LoVo (cell line): Measurements from ENCODE around the gene RTBDN.
A peak's percentile ranks its signal among the peaks of the same experiment; 100 is the strongest.

Experiments
- DNase-seq: peaks from one replicate; pipeline ENCODE4 v3.0.0-alpha.2; 2016; ENCODE audit warnings: low spot score

RTBDN gene

DNA sequence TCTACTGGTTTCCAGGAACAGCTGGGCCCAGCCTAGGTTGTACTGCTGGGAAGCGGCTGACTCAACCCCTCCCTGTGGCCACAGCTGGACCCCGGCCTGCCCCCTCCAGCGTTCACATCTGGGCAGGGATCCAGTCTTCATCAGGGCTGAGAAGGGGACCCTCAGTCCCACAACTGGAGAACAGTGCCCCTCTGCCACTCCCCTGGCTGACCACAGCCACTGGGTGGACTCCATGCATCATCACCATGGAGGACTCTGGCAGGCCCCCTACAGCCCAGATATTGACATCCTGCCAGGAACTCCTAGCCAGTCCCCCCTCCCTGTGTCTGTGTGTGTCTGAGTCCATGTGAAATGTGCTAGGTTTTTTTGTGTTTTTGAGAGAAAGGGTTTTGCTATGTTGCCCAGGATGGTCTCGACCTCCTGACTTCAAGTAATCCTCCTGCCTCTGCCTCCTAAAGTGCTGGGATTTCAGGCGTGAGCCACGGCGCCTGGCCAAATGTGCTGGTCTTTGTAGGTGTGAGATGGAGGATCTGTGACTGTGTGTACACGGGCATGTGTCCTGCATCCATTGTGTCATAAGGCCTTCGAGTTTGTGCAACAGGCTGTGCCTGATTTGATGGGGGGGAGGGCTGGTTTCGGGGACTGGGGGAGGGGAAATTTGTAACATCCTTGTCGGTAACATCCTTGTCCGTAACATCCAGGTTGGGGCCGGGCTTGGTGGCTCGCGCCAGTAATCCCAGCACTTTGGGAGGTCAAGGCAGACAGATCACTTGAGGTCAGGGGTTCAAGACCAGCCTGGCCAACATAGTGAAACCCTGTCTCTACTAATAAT, 55.0 kb downstream of the RTBDN start:
- no peak for DNase-seq

GRCh38 chr19:12778905-12779161, 55.5 kb downstream of the RTBDN start:
- DNase-seq = no peak

GRCh38 chr19:12778017-12778904, 56.1 kb downstream of the RTBDN start:
- DNase-seq = no peak

- DNase-seq = peak; percentile 72
Measured at GRCh38 chr19:12777217-12778016, 57.0 kb downstream of the RTBDN start.
